Measurements from ENCODE around the gene SUN2. TPM values are rescaled to one million over a fixed set of nuclear protein-coding genes. Genes with fewer than 3 reads are reported as not detected.
A peak's percentile ranks its signal among the peaks of the same experiment; 100 is the strongest.

SUN2 gene
- total RNA-seq, 6 donors from 2014 or later: 191 to 436 (median 275) TPM

- no peak for TF ChIP-seq POLR2A (IDR thresholded peaks at IDR 0.05)
- TF ChIP-seq EP300 (IDR thresholded peaks at IDR 0.05): no peak
- no peak for TF ChIP-seq CTCF (IDR thresholded peaks at IDR 0.05)
- DNase-seq (no peak), ATAC-seq (ENCODE audit: low FRiP score in 2 of 2) (no peak)
- peaks cover 0 to 19% (median 12%) of the 10 kb centered on the region in 4 donors for H3K36me3 ChIP-seq
- H3K9me3 ChIP-seq: no peaks in the 10 kb centered on the region
- H3K27me3 ChIP-seq: no peaks in the 10 kb centered on the region
- WGBS, 2 donors: 93 to 99% methylated on average over 5 of the region's 5 CpGs
- H3K4me3 ChIP-seq: no peak overlapping the region
- H3K27ac ChIP-seq: no peak overlapping the region
- H3K4me1 ChIP-seq: peaks cover 5 to 14% (median 11%) of the 10 kb centered on the region in 4 donors
Measured at GRCh38 chr22:38784856-38785255, 29.1 kb upstream of the SUN2 start.

- Histone ChIP-seq H3K27ac (no peak overlapping the region), H3K4me3 (no peak overlapping the region), H3K4me1 (peaks cover 5 to 13% (median 11%) of the 10 kb centered on the region in 4 donors), H3K9me3 (no peaks in the 10 kb centered on the region), H3K36me3 (peaks cover 0 to 27% (median 18%) of the 10 kb centered on the region in 4 donors), H3K27me3 (no peaks in the 10 kb centered on the region)
- TF ChIP-seq CTCF (IDR thresholded peaks at IDR 0.05) (no peak), POLR2A (IDR thresholded peaks at IDR 0.05) (no peak), POLR2AphosphoS5 (IDR thresholded peaks at IDR 0.05) (no peak), EP300 (IDR thresholded peaks at IDR 0.05) (no peak)
- DNase-seq (no peak), ATAC-seq (ENCODE audit: low FRiP score in 2 of 2) (no peak)
- WGBS, 2 donors: 91 to 95% methylated on average over 15 of the region's 15 CpGs
Measured at GRCh38 chr22:38784035-38784434, 28.2 kb upstream of the SUN2 start.

GRCh38 chr22:38783095-38783615 is 27.4 kb upstream of the SUN2 start:
- no peak for TF ChIP-seq EP300 (IDR thresholded peaks at IDR 0.05)
- TF ChIP-seq CTCF (IDR thresholded peaks at IDR 0.05): no peak
- TF ChIP-seq POLR2A (IDR thresholded peaks at IDR 0.05): no peak
- TF ChIP-seq POLR2AphosphoS5 (IDR thresholded peaks at IDR 0.05): no peak
- H3K4me1 ChIP-seq: peaks cover 4 to 10% (median 5%) of the 10 kb centered on the region in 4 donors
- H3K36me3 ChIP-seq: peaks cover 0 to 33% (median 22%) of the 10 kb centered on the region in 4 donors
- no peaks in the 10 kb centered on the region for H3K27me3 ChIP-seq
- DNase-seq (no peak), ATAC-seq (ENCODE audit: low FRiP score in 2 of 2) (no peak)
- 63 to 70% methylated on average over 14 of the region's 14 CpGs for WGBS, 2 donors
- H3K27ac ChIP-seq: no peak overlapping the region
- H3K9me3 ChIP-seq: no peaks in the 10 kb centered on the region
- no peak overlapping the region for H3K4me3 ChIP-seq

- peak in 1 of 2 donors; percentile 42 for ATAC-seq (ENCODE audit: low FRiP score in 2 of 2)
- H3K4me1 ChIP-seq: peaks cover 0 to 4% (median 0%) of the 10 kb centered on the region in 4 donors
- TF ChIP-seq EP300 (IDR thresholded peaks at IDR 0.05) (no peak), POLR2A (IDR thresholded peaks at IDR 0.05) (no peak), POLR2AphosphoS5 (IDR thresholded peaks at IDR 0.05) (no peak), CTCF (IDR thresholded peaks at IDR 0.05) (no peak)
- H3K27me3 ChIP-seq: no peaks in the 10 kb centered on the region
- WGBS, 2 donors: 67 to 71% methylated on average over 11 to 13 of the region's 13 CpGs
- no peak for DNase-seq
- no peak overlapping the region for H3K27ac ChIP-seq
- no peaks in the 10 kb centered on the region for H3K9me3 ChIP-seq
- peaks cover 0 to 36% (median 24%) of the 10 kb centered on the region in 4 donors for H3K36me3 ChIP-seq
- no peak overlapping the region for H3K4me3 ChIP-seq
Measured at GRCh38 chr22:38782402-38783094, 26.8 kb upstream of the SUN2 start.

Measured in upper lobe of left lung (tissue), 6 donors.